Kidney (tissue), 14 donors: ENCODE results near the gene TPT1. TPM values are rescaled to one million over a fixed set of nuclear protein-coding genes. Genes with fewer than 3 reads are reported as not detected.

Experiments
- DNase-seq, 5 donors: peaks; one replicate each; pipeline ENCODE4 v3.0.0-alpha.2; 2013 to 2020
- FAIRE-seq: peaks from 2 replicates; lab custom pipeline; 2012; peaks lifted over from hg19 to GRCh38; lab: Jason Lieb, UNC
- H3K27ac ChIP-seq, 2 donors: one replicate each; pipeline ENCODE4 v1.7.0; 2013; ENCODE audit warnings: low read depth in 2 of 2, low read length in 2 of 2, inconsistent platforms in 1 of 2
- H3K27me3 ChIP-seq: one replicate; pipeline ENCODE4 v1.7.1; 2013; ENCODE audit warnings: low read length, inconsistent platforms; ENCODE audit not compliant: control insufficient read depth, insufficient read depth
- H3K36me3 ChIP-seq, 3 donors: one replicate each; pipeline versions ENCODE4 v1.7.0 to v1.7.1; 2013; ENCODE audit warnings: low read length in 3 of 3, control low read depth in 1 of 3, inconsistent platforms in 1 of 3; ENCODE audit not compliant: insufficient read depth in 3 of 3, control insufficient read depth in 2 of 3
- H3K4me1 ChIP-seq, 3 donors: one replicate each; pipeline versions ENCODE4 v1.7.0 to v1.7.1; 2013; ENCODE audit warnings: low read length in 3 of 3, inconsistent platforms in 1 of 3, low read depth in 1 of 3; ENCODE audit not compliant: control insufficient read depth in 2 of 3, insufficient read depth in 2 of 3
- H3K4me3 ChIP-seq, 3 donors: one replicate each; pipeline versions ENCODE4 v1.7.0 to v1.8.1; 2013; ENCODE audit warnings: low read length in 3 of 3, control low read depth in 1 of 3, inconsistent platforms in 1 of 3
- H3K9ac ChIP-seq, 3 donors: one replicate each; pipeline versions ENCODE4 v1.7.0 to v1.7.1; 2013; ENCODE audit warnings: low read length in 3 of 3, control low read depth in 1 of 3, inconsistent platforms in 1 of 3
- H3K9me3 ChIP-seq, 3 donors: one replicate each; pipeline versions ENCODE4 v1.7.0 to v1.7.1; 2013; ENCODE audit warnings: low read length in 3 of 3, control low read depth in 1 of 3, inconsistent platforms in 1 of 3; ENCODE audit not compliant: control insufficient read depth in 2 of 3, insufficient read depth in 1 of 3
- intact Hi-C: fragments of 100-400 bp; cut with DNase I; formaldehyde crosslinking; loops from one replicate; pipeline ENCODE4 v1.11.1; 2022
- polyA plus RNA-seq: library from polyadenylated mRNA; stranded (reverse); fragments of 350-450 nt; fragmentation: Illumina TruSeq; extraction: RNeasy Lipid Tissue Mini Kit (QIAGEN cat#74804); gene quantifications from one replicate; pipeline ENCODE4 v1.2.3, GENCODE V29; 2014; ENCODE audit warnings: low read depth, low replicate concordance; ENCODE audit not compliant: insufficient read depth
- total RNA-seq: library from RNA; stranded (reverse); fragmentation: NEBNext Ultra II Directional; extraction: Animal tissue kit (Norgen Biotek cat#: 25700); gene quantifications from one replicate; pipeline ENCODE4 v1.2.1, GENCODE V29; 2021
- TF ChIP-seq, protein P1 (sequence below): IDR thresholded peaks from 3 replicates; pipeline ENCODE4 v1.5.1; 2012; ENCODE audit warnings: mild to moderate bottlenecking, moderate library complexity, borderline replicate concordance; ENCODE audit not compliant: insufficient read depth; ENCODE audit errors: extremely low read depth
- donor health status: control.
- donor health status: control.
- donor health status: control.
- donor health status: control.
- donor health status: control.
- donor health status: DM: yes; HTN: yes; CAD: no.
- donor health status: Normal renal cell carcinoma (clear cell type).

Gene TPT1
- total and polyA plus RNA-seq, 2 donors from 2014 or later, result 4,291 to 6,901 TPM

DNA sequence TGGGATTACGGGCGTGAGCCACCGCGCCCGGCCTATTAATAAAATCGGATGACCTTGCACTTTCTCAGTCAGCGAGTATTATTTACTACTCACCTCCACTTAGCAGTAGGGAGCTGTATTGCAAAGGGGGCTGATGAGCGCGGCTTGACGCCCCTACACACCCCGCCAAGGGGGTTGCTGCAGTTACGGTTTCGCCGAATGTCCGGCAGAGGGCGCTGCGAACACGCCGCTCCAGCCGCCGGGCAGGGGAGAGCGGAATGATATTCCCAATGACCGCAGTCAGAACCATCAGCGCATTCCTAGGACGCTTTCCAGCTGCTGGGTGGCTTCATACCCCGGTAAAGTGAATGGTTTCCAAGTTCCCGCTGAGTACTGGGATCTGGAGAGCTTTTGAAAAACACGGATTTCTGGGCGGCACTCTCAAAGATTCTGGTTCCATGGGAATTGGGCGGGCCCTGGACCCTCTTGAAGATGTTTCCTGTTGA lies 30.0 kb upstream of the TPT1 start:
- intact Hi-C loops, result no loop called here
- TF ChIP-seq, protein P1, sequence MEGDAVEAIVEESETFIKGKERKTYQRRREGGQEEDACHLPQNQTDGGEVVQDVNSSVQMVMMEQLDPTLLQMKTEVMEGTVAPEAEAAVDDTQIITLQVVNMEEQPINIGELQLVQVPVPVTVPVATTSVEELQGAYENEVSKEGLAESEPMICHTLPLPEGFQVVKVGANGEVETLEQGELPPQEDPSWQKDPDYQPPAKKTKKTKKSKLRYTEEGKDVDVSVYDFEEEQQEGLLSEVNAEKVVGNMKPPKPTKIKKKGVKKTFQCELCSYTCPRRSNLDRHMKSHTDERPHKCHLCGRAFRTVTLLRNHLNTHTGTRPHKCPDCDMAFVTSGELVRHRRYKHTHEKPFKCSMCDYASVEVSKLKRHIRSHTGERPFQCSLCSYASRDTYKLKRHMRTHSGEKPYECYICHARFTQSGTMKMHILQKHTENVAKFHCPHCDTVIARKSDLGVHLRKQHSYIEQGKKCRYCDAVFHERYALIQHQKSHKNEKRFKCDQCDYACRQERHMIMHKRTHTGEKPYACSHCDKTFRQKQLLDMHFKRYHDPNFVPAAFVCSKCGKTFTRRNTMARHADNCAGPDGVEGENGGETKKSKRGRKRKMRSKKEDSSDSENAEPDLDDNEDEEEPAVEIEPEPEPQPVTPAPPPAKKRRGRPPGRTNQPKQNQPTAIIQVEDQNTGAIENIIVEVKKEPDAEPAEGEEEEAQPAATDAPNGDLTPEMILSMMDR, result peak; percentile 91
- H3K9ac ChIP-seq, result no peak overlapping the region
- DNase-seq (peak; percentile 78 to 90 (median 84)), FAIRE-seq (no peak)
- no peaks in the 10 kb centered on the region for H3K27me3 ChIP-seq
- H3K9me3 ChIP-seq, result no peaks in the 10 kb centered on the region
- H3K4me3 ChIP-seq, result no peak overlapping the region
- H3K36me3 ChIP-seq, result peaks cover 0 to 6% (median 0%) of the 10 kb centered on the region in 3 donors
- peaks cover 0 to 16% (median 14%) of the 10 kb centered on the region in 3 donors for H3K4me1 ChIP-seq
- no peak overlapping the region for H3K27ac ChIP-seq

DNA sequence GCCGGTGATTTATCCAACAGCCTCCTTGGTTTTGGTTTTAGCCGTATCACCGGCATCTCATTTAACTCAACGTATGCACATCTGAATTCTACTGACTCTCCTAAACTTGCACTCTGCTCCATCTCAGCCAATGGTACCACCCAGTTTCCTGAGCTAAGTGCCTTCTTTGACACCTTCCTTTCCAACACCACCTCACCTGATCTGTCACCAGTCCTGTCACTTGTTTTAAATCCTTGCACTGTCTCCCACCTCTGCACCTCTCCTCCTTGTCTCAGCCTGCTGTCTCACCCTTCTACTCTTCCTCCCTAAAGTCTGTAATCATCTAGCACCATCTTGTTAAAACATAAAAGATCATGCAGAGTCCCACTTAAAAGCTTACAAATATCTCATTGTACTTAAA lies 28.1 kb upstream of the TPT1 start:
- Histone ChIP-seq H3K4me1 (peaks cover 0 to 16% (median 14%) of the 10 kb centered on the region in 3 donors), H3K9me3 (no peaks in the 10 kb centered on the region), H3K27me3 (no peaks in the 10 kb centered on the region), H3K27ac (peak overlapping the region in 1 of 2 donors; percentile 5), H3K36me3 (peaks cover 0 to 6% (median 0%) of the 10 kb centered on the region in 3 donors), H3K9ac (no peak overlapping the region), H3K4me3 (no peak overlapping the region)
- TF ChIP-seq, protein P1, result no peak
- FAIRE-seq, result no peak
- no peak for DNase-seq
- intact Hi-C loops, result no loop called here

DNA sequence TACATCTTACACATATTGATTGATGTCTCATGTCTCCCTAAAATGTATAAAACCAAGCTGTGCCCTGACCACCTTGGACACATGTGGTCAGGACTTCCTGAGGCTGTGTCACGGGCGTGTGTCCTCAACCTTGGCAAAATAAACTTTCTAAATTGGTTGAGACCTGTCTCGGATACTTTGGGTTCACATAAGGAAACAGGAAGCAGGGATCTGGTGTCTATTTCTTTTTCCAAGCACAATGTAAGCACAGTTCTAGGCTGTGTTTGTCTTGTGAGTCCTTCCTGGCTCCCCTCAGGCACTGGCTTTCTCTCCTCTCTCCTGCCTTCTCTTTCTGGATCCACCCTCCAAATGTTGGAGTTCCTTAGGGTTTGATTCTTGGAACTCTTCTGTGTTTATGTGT lies 27.6 kb upstream of the TPT1 start:
- intact Hi-C loops, result no loop called here
- Histone ChIP-seq H3K9me3 (no peaks in the 10 kb centered on the region), H3K27me3 (no peaks in the 10 kb centered on the region), H3K36me3 (peaks cover 0 to 6% (median 0%) of the 10 kb centered on the region in 3 donors), H3K4me3 (no peak overlapping the region), H3K4me1 (peaks cover 0 to 16% (median 14%) of the 10 kb centered on the region in 3 donors), H3K9ac (no peak overlapping the region), H3K27ac (peak overlapping the region; percentile 5 to 27)
- DNase-seq, result peak in 2 of 5 donors; percentile 27 to 32
- FAIRE-seq, result no peak
- TF ChIP-seq, protein P1, result no peak
